Measurements from ENCODE around the gene GPRC5A. TPM values are rescaled to one million over a fixed set of nuclear protein-coding genes. Genes with fewer than 3 reads are reported as not detected.

The GPRC5A gene
- total RNA-seq, 4 donors from 2014 or later: 7.0 to 166 (median 116) TPM

DNA sequence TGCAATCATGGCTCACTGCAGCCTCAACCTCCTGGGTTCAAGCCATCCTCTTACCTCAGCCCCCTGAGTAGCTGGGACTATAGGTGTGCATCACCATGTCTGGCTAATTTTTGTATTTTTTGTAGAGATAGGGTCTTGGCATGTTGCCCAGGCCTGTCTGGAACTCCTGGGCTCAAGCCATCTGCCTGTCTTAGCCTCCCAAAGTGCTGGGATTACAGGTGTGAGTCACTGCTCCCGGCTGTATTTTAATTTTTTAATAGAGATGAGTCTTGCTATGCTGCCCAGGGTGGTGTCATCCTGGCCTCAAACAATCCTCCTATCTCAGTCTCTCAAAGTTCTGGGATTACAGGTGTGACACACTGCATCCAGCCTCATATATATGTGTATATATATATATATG, 31.7 kb upstream of the GPRC5A start:
- in situ Hi-C loops (cut with MboI; ENCODE audit: low pct_ligation_motif_present in 1 of 4, low pct_unique_long_range_greater_than_20kb in 1 of 4, low sequenced_read_pairs in 3 of 4) (no loop called here), intact Hi-C loops (cut with DNase I; ENCODE audit: low total_unique reads) (no loop called here)
- no peaks in the 10 kb centered on the region for H3K36me3 ChIP-seq
- no peaks in the 10 kb centered on the region for H3K9me3 ChIP-seq
- H3K4me3 ChIP-seq: no peak overlapping the region
- DNase-seq: no peak
- H3K4me1 ChIP-seq: no peaks in the 10 kb centered on the region
- WGBS, 2 donors (ENCODE audit: low coverage in 1 of 2): 78% methylated on average over 1 of the region's 1 CpG; no CpG with 5 or more reads in 1 of the 2 donors
- no peak overlapping the region for H3K27ac ChIP-seq
- H3K27me3 ChIP-seq: no peaks in the 10 kb centered on the region
- TF ChIP-seq POLR2AphosphoS5 (IDR thresholded peaks at IDR 0.05): no peak
- TF ChIP-seq, protein P1, sequence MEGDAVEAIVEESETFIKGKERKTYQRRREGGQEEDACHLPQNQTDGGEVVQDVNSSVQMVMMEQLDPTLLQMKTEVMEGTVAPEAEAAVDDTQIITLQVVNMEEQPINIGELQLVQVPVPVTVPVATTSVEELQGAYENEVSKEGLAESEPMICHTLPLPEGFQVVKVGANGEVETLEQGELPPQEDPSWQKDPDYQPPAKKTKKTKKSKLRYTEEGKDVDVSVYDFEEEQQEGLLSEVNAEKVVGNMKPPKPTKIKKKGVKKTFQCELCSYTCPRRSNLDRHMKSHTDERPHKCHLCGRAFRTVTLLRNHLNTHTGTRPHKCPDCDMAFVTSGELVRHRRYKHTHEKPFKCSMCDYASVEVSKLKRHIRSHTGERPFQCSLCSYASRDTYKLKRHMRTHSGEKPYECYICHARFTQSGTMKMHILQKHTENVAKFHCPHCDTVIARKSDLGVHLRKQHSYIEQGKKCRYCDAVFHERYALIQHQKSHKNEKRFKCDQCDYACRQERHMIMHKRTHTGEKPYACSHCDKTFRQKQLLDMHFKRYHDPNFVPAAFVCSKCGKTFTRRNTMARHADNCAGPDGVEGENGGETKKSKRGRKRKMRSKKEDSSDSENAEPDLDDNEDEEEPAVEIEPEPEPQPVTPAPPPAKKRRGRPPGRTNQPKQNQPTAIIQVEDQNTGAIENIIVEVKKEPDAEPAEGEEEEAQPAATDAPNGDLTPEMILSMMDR (IDR thresholded peaks at IDR 0.05): no peak
- TF ChIP-seq POLR2A (IDR thresholded peaks at IDR 0.05): no peak

DNA sequence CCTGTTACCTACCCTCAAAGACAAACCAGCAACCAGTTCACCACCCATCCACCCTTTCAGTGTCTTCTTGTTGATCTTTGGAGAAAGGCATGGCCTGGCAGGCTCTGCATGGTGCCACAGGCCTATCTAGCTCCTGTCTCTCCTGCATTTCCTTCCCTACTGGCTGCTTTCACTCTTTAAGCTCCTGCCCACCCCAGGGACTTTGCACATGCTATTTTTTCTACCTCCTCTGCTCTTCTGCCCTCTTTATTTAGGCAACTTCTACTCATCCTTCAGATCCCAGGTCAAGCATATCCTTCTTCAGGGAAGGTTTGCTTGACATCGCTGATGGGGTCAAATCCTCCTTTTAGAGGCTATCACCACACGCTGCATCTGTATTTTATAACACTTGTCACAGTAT, 27.1 kb upstream of the GPRC5A start:
- no peaks in the 10 kb centered on the region for H3K4me1 ChIP-seq
- H3K36me3 ChIP-seq: no peaks in the 10 kb centered on the region
- no peak overlapping the region for H3K4me3 ChIP-seq
- TF ChIP-seq, protein P1 (IDR thresholded peaks at IDR 0.05): no peak
- TF ChIP-seq POLR2A (IDR thresholded peaks at IDR 0.05) (no peak), EP300 (IDR thresholded peaks at IDR 0.05; ENCODE audit: low read depth) (no peak), POLR2AphosphoS5 (IDR thresholded peaks at IDR 0.05) (no peak)
- intact Hi-C loops (cut with DNase I; ENCODE audit: low total_unique reads) (no loop called here), in situ Hi-C loops (cut with MboI; ENCODE audit: low pct_ligation_motif_present in 1 of 4, low pct_unique_long_range_greater_than_20kb in 1 of 4, low sequenced_read_pairs in 3 of 4) (no loop called here)
- DNase-seq: no peak
- H3K27ac ChIP-seq: no peak overlapping the region
- WGBS, 2 donors (ENCODE audit: low coverage in 1 of 2): 92 to 100% methylated on average over 1 to 2 of the region's 2 CpGs
- no peaks in the 10 kb centered on the region for H3K9me3 ChIP-seq
- H3K27me3 ChIP-seq: no peaks in the 10 kb centered on the region

- H3K4me1 ChIP-seq: peaks cover 6 to 20% (median 17%) of the 10 kb centered on the region in 4 donors
- H3K9me3 ChIP-seq: no peaks in the 10 kb centered on the region
- H3K36me3 ChIP-seq: no peaks in the 10 kb centered on the region
- in situ Hi-C loops (cut with MboI; ENCODE audit: low pct_ligation_motif_present in 1 of 4, low pct_unique_long_range_greater_than_20kb in 1 of 4, low sequenced_read_pairs in 3 of 4) (no loop called here), intact Hi-C loops (cut with DNase I; ENCODE audit: low total_unique reads) (no loop called here)
- TF ChIP-seq POLR2AphosphoS5 (IDR thresholded peaks at IDR 0.05): no peak
- no peak for TF ChIP-seq EP300 (IDR thresholded peaks at IDR 0.05; ENCODE audit: low read depth)
- DNase-seq: no peak
- no peak overlapping the region for H3K27ac ChIP-seq
- no peaks in the 10 kb centered on the region for H3K27me3 ChIP-seq
- WGBS, 2 donors (ENCODE audit: low coverage in 1 of 2): 56 to 79% methylated on average over 2 to 3 of the region's 3 CpGs
- no peak overlapping the region for H3K4me3 ChIP-seq
Measured at GRCh38 chr12:12868477-12869235, 22.7 kb upstream of the GPRC5A start.

DNA sequence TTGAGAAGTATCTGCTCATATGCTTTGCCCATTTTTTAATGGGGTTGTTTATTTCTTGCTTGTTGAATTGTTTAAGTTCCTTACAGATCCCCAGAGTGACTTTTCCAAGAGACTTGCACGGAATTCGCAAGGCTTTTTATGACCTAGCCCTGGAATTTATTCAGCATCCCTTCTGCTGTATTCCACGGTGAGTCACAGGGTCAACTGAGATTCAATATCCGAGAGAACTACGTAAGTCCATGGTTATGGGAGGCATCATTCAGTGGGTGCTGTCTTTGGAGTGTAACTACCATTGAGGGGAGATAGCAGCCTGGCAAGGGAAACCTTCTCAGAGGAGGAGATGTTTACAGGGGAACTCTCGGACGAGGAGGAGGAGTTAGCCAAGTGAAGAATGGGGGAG, 20.9 kb upstream of the GPRC5A start:
- in situ Hi-C loops (cut with MboI; ENCODE audit: low pct_ligation_motif_present in 1 of 4, low pct_unique_long_range_greater_than_20kb in 1 of 4, low sequenced_read_pairs in 3 of 4) (no loop called here), intact Hi-C loops (cut with DNase I; ENCODE audit: low total_unique reads) (no loop called here)
- no peaks in the 10 kb centered on the region for H3K9me3 ChIP-seq
- no peak for DNase-seq
- H3K27ac ChIP-seq: no peak overlapping the region
- TF ChIP-seq POLR2AphosphoS5 (IDR thresholded peaks at IDR 0.05) (no peak), POLR2A (IDR thresholded peaks at IDR 0.05) (no peak), EP300 (IDR thresholded peaks at IDR 0.05; ENCODE audit: low read depth) (no peak)
- TF ChIP-seq, protein P1 (IDR thresholded peaks at IDR 0.05): no peak
- 70 to 82% methylated on average over 7 of the region's 7 CpGs for WGBS, 2 donors (ENCODE audit: low coverage in 1 of 2)
- no peaks in the 10 kb centered on the region for H3K36me3 ChIP-seq
- H3K4me3 ChIP-seq: no peak overlapping the region
- peaks cover 6 to 38% (median 19%) of the 10 kb centered on the region in 4 donors for H3K4me1 ChIP-seq
- no peaks in the 10 kb centered on the region for H3K27me3 ChIP-seq
